MCF 10A (cell line): ENCODE measurements around the gene CHIT1. TPM values are rescaled to one million over a fixed set of nuclear protein-coding genes. Genes with fewer than 3 reads are reported as not detected.

ENCODE experiments used
- BruUV-seq: library from RNA; stranded (reverse); fragments of 400-500 nt; replicated peaks from 2 replicates; lab custom pipeline; 2021; lab: Mats Ljungman, UMichigan
- CTCF ChIA-PET: fragments of 300-600 bp; sonication (Branson Sonifier 250); formaldehyde crosslinking; extraction: SDS; loops from one replicate; lab custom pipeline; 2021; ENCODE audit warnings: antibody characterized with exemption, inconsistent platforms; lab: Yijun Ruan, JAX
- POLR2A ChIA-PET: fragments of 300-600, 350-650 bp; sonication (Branson Sonifier 250); formaldehyde crosslinking; extraction: SDS; loops from one replicate; lab custom pipeline; 2020; ENCODE audit warnings: antibody characterized with exemption, inconsistent platforms; lab: Yijun Ruan, JAX
- DNase-seq: peaks from one replicate; pipeline ENCODE4 v3.0.0-alpha.2; 2018; ENCODE audit not compliant: unreplicated experiment
- H3K27ac Mint-ChIP-seq: one replicate; pipeline ENCODE4 v1.8.0; 2022; ENCODE audit warnings: mild to moderate bottlenecking, low read depth, mixed read lengths; ENCODE audit not compliant: unreplicated experiment
- H3K27me3 Mint-ChIP-seq: one replicate; pipeline ENCODE4 v1.8.0; 2022; ENCODE audit warnings: mixed read lengths; ENCODE audit not compliant: insufficient read depth, unreplicated experiment
- H3K36me3 Mint-ChIP-seq: one replicate; pipeline ENCODE4 v1.8.0; 2022; ENCODE audit warnings: mild to moderate bottlenecking, moderate library complexity, mixed read lengths; ENCODE audit not compliant: insufficient read depth, unreplicated experiment
- H3K4me1 Mint-ChIP-seq: one replicate; pipeline ENCODE4 v1.8.0; 2022; ENCODE audit warnings: mixed read lengths; ENCODE audit not compliant: insufficient read depth, unreplicated experiment
- H3K4me3 Mint-ChIP-seq: one replicate; pipeline ENCODE4 v1.8.0; 2022; ENCODE audit warnings: mild to moderate bottlenecking, moderate library complexity, mixed read lengths; ENCODE audit not compliant: unreplicated experiment
- H3K9me3 Mint-ChIP-seq: one replicate; pipeline ENCODE4 v1.8.0; 2022; ENCODE audit warnings: mixed read lengths; ENCODE audit not compliant: unreplicated experiment
- intact Hi-C: fragments of 100-400 bp; cut with micrococcal nuclease; formaldehyde crosslinking; loops from 2 replicates; pipeline ENCODE4 v1.14.1; 2022
- total RNA-seq: library from RNA; stranded (reverse); gene quantifications from 2 replicates; pipeline ENCODE4 v1.2.3, GENCODE V29; 2022
- TF ChIP-seq, protein P1 (sequence below): fragments of 200-600 bp; IDR thresholded peaks from one replicate; pipeline ENCODE4 v1.8.0; 2022; ENCODE audit warnings: antibody characterized with exemption, mild to moderate bottlenecking; ENCODE audit not compliant: unreplicated experiment

Gene CHIT1
- total RNA-seq, 1 experiment from 2014 or later: not detected

DNA sequence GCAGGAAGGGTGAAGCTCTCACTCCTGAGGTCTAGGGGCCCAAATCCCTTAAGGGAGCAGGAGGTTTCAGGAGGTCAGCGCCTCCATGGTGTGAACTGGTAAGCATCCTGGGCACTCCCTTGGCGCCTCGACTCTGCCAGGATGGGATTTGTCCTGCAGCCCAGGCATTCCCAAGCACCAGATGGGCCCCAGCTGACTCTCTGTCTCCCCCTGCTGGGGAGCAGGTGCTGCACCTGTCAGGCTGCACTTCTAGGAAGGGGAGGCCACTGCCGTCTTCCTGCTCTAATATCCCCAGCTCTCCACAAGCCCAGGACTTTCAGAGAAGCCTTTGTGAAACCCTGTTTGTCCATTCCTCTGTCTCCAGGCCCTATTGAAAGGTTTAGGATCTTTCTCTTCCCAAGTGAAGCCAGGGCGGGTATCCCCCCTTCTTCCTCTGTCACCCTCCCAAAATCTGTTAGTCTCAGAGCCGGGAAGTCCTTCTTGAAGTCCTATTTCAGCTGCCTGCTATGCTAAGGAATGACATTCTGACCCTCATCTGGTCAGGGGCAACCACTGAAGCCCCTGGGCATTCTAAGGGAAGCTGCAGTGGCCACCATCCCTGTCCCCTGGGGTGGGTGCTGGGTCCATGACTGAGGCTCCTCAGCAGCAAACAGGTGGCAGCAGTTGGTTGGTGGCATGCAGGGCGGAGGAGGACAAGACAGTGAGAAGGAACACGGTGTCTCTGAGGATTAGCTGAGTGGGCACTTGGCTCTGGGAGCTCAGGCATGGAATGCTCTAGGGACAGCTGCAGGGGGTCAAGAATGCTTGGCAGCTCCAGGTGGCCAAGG is 57.1 kb downstream of the CHIT1 start:
- no TSS peak for BruUV-seq
- H3K9me3 Mint-ChIP-seq: no peaks in the 10 kb centered on the region
- intact Hi-C loops: loop anchor here (1.0 to 2.0 kb wide), 4 partner anchors 44 to 133 kb away; no protein-coding TSS in a partner anchor
- peaks cover 1% of the 10 kb centered on the region for H3K4me1 Mint-ChIP-seq
- no peak overlapping the region for H3K4me3 Mint-ChIP-seq
- H3K27ac Mint-ChIP-seq: no peak overlapping the region
- ChIA-PET CTCF (interaction anchor here (0.6 to 15.6 kb wide), 61 partner anchors 8 to 1224 kb away, joined by 3 to 334 read pairs (median 6); partner anchors contain the start of genes ADORA1, ATP2B4, CHI3L1 and PCAT6), POLR2A (interaction anchor here (0.6 to 1.3 kb wide), 5 partner anchors 10 to 1389 kb away, joined by 3 to 4 read pairs (median 3); partner anchors contain the start of gene ADORA1)
- peak; percentile 89 for DNase-seq
- H3K27me3 Mint-ChIP-seq: peaks cover 18% of the 10 kb centered on the region
- H3K36me3 Mint-ChIP-seq: no peaks in the 10 kb centered on the region
- TF ChIP-seq, protein P1, sequence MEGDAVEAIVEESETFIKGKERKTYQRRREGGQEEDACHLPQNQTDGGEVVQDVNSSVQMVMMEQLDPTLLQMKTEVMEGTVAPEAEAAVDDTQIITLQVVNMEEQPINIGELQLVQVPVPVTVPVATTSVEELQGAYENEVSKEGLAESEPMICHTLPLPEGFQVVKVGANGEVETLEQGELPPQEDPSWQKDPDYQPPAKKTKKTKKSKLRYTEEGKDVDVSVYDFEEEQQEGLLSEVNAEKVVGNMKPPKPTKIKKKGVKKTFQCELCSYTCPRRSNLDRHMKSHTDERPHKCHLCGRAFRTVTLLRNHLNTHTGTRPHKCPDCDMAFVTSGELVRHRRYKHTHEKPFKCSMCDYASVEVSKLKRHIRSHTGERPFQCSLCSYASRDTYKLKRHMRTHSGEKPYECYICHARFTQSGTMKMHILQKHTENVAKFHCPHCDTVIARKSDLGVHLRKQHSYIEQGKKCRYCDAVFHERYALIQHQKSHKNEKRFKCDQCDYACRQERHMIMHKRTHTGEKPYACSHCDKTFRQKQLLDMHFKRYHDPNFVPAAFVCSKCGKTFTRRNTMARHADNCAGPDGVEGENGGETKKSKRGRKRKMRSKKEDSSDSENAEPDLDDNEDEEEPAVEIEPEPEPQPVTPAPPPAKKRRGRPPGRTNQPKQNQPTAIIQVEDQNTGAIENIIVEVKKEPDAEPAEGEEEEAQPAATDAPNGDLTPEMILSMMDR: peak; percentile 100

- Mint-ChIP-seq H3K36me3 (no peaks in the 10 kb centered on the region), H3K4me1 (peaks cover 5% of the 10 kb centered on the region), H3K4me3 (no peak overlapping the region), H3K9me3 (no peaks in the 10 kb centered on the region), H3K27me3 (peaks cover 18% of the 10 kb centered on the region), H3K27ac (no peak overlapping the region)
- no peak for DNase-seq
- TF ChIP-seq, protein P1: no peak
- ChIA-PET CTCF (interaction anchor here (0.5 to 15.6 kb wide), 45 partner anchors 7 to 1726 kb away, joined by 3 to 334 read pairs (median 9); partner anchors contain the start of genes ADORA1 and CHI3L1), POLR2A (interaction anchor here (0.6 to 1.3 kb wide), 4 partner anchors 14 to 1390 kb away, joined by 3 to 5 read pairs (median 4); no protein-coding TSS in a partner anchor)
- intact Hi-C loops: loop anchor here (1.0 to 2.0 kb wide), 4 partner anchors 45 to 132 kb away; no protein-coding TSS in a partner anchor
- BruUV-seq: no TSS peak
These were observed 57.9 kb downstream of the CHIT1 start for GRCh38 chr1:203171341-203172183.

DNA sequence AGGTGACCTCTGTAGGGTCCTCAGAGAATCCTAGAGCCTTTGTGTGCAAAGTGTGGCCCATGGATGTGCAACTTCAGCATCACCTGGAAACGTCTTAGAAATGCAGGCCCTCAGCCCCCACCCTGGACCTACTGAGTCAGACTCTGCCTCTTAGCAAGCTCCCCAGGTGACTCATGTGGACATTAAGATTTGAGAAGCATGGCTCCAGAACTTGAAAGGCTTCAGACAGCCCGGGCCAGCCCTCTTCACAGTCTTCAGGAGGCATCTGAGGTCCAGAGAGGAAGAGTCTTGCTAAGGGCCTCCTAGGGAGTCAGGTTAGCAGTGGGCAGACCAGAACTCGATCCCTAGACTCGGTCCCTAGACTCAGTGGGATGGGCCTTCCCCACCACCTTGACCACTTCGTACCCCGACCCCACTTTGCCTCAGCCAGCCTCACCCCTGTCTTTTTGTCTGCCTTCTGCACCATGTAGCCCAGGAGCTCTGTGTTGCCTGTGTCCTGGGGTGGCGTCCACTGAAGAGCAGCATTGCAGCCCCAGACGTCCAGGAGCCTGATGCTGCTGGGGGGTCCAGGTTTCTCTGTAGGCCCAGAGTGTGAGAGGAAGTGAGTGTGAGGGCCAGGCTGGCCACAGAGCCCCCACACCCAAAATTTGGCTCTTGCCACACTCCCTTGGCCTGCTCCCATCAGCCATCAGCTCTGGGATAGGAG is 58.7 kb downstream of the CHIT1 start:
- DNase-seq: no peak
- H3K36me3 Mint-ChIP-seq: no peaks in the 10 kb centered on the region
- TF ChIP-seq, protein P1: no peak
- H3K9me3 Mint-ChIP-seq: no peaks in the 10 kb centered on the region
- H3K4me1 Mint-ChIP-seq: peaks cover 5% of the 10 kb centered on the region
- POLR2A ChIA-PET: interaction anchor here (1.3 kb wide), 1 partner anchor 46 kb away, joined by 5 read pairs; no protein-coding TSS in a partner anchor
- BruUV-seq: no TSS peak
- peaks cover 18% of the 10 kb centered on the region for H3K27me3 Mint-ChIP-seq
- no peak overlapping the region for H3K4me3 Mint-ChIP-seq
- H3K27ac Mint-ChIP-seq: no peak overlapping the region
- CTCF ChIA-PET: interaction anchor here (0.5 to 15.6 kb wide), 22 partner anchors 9 to 1726 kb away, joined by 3 to 334 read pairs (median 14); partner anchors contain the start of gene ADORA1
- intact Hi-C loops: no loop called here
